Naive thymus-derived CD8-positive, alpha-beta T cell (primary cell): ENCODE data around the gene BLMH. TPM values are rescaled to one million over a fixed set of nuclear protein-coding genes. Genes with fewer than 3 reads are reported as not detected.

Experiments used
- ATAC-seq, 2 donors: fragments of 150-1000 bp; cut with Tn5 transposase in 1 of 2; sonication (Bioruptor Pico), chemical (Tn5 transposase) in 1 of 2; 1 replicate in 1 of 2; 2 replicates in 1 of 2; pipeline ENCODE4 v1.10.0; 2021; ENCODE audit warnings: mild to moderate bottlenecking in 2 of 2, moderate library complexity in 2 of 2
- POLR2A ChIA-PET: fragments of 350-600 bp; sonication (Branson Sonifier 250); formaldehyde crosslinking; loops from one replicate; lab custom pipeline; 2021; ENCODE audit warnings: antibody characterized with exemption; lab: Charles Lee
- DNase-seq, 10 donors: peaks; one replicate each; pipeline versions ENCODE4 v3.0.0 to v3.0.0-alpha.2; 2020 to 2022
- H3K27ac Mint-ChIP-seq, 10 donors: one replicate each; pipeline ENCODE4 v1.8.0; 2020 to 2022; ENCODE audit warnings: mild to moderate bottlenecking in 10 of 10, mixed read lengths in 10 of 10, moderate library complexity in 4 of 10, inconsistent platforms in 1 of 10
- H3K27me3 Mint-ChIP-seq, 5 donors: one replicate each; pipeline ENCODE4 v1.8.0; 2021 to 2022; ENCODE audit warnings: mixed read lengths in 5 of 5
- H3K36me3 Mint-ChIP-seq, 3 donors: one replicate each; pipeline ENCODE4 v1.8.0; 2020 to 2022; ENCODE audit warnings: mixed read lengths in 3 of 3, mild to moderate bottlenecking in 2 of 3, inconsistent platforms in 1 of 3
- H3K4me1 Mint-ChIP-seq, 4 donors: one replicate each; pipeline ENCODE4 v1.8.0; 2021 to 2022; ENCODE audit warnings: mixed read lengths in 4 of 4
- H3K4me3 Mint-ChIP-seq, 10 donors: one replicate each; pipeline ENCODE4 v1.8.0; 2020 to 2022; ENCODE audit warnings: mild to moderate bottlenecking in 10 of 10, mixed read lengths in 10 of 10, moderate library complexity in 6 of 10, inconsistent platforms in 1 of 10
- H3K9me3 Mint-ChIP-seq, 9 donors: one replicate each; pipeline ENCODE4 v1.8.0; 2020 to 2022; ENCODE audit warnings: mixed read lengths in 9 of 9, mild to moderate bottlenecking in 3 of 9, inconsistent platforms in 1 of 9, moderate library complexity in 1 of 9
- polyA plus RNA-seq, 3 donors: library from polyadenylated mRNA; unstranded; fragments of 300-500 nt; fragmentation: Illumina TruSeq; gene quantifications; one replicate each; pipeline ENCODE4 v1.2.3, GENCODE V29; 2021
- total RNA-seq, 8 experiments: library from RNA in 2 of 8; stranded (reverse) in 2 of 8; gene quantifications; one replicate each; pipeline ENCODE4 v1.2.3 and lab custom pipeline; 2021 to 2026

BLMH gene
- total and polyA plus RNA-seq, 5 experiments from 2014 or later = 17.6 to 52.0 (median 28.3) TPM

DNA sequence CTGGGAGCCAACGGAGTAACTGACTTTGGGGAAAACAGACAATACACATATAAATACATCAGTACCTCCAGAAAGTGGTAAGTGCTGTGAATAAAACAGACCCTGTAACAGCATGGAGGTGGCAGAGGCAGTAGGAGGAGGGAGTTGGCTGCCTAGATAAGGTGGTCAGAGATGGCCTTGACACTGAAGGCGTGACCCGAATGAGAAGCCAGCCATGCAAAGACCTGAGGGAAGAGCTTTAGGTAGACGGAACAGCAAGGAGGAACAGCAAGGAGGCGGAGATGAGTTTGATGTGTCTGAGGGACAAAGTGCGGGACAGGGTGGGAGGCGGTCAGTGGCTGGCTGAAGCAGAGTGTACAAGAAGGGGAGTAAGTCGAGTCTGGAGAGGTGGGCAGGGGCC lies 48.2 kb downstream of the BLMH start:
- Mint-ChIP-seq H3K36me3 (peaks cover 0 to 28% (median 8%) of the 10 kb centered on the region in 3 donors), H3K27ac (no peak overlapping the region)

DNA sequence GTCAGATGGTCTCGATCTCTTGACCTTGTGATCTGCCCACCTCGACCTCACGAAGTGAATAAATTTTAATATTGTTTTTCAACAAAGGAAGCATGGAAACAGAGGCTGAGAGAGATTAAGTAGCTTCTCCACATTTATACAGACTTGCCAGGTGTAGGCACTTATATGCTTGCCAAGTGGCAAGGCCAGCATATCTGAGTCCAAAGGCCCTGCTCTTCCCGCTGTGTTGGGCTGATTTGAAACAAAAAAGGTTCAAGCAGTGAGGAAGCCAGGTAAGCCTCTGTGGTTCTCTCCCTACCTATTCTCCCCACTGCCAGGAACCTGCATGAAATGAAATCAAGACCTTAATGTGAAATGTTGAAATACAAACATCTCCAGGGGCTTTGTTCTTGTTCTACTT lies 48.7 kb downstream of the BLMH start:
- Mint-ChIP-seq H3K9me3 (peaks cover 0 to 2% (median 0%) of the 10 kb centered on the region in 9 donors), H3K27me3 (peaks cover 6 to 29% (median 18%) of the 10 kb centered on the region in 5 donors), H3K4me3 (no peak overlapping the region), H3K4me1 (peaks cover 2 to 13% (median 7%) of the 10 kb centered on the region in 4 donors), H3K27ac (no peak overlapping the region), H3K36me3 (peaks cover 0 to 22% (median 3%) of the 10 kb centered on the region in 3 donors)
- ATAC-seq (no peak), DNase-seq (no peak)
- POLR2A ChIA-PET = no interaction called here

More for the DNA sequence above, 48.2 kb downstream of the BLMH start:
- Mint-ChIP-seq H3K4me3 (no peak overlapping the region), H3K4me1 (peaks cover 1 to 7% (median 3%) of the 10 kb centered on the region in 4 donors), H3K27me3 (peaks cover 6 to 23% (median 12%) of the 10 kb centered on the region in 5 donors), H3K9me3 (peaks cover 0 to 2% (median 0%) of the 10 kb centered on the region in 9 donors)
- ATAC-seq (no peak), DNase-seq (no peak)
- POLR2A ChIA-PET = no interaction called here

- H3K4me3 Mint-ChIP-seq = no peak overlapping the region
- POLR2A ChIA-PET = no interaction called here
- H3K27ac Mint-ChIP-seq = no peak overlapping the region
Observed at GRCh38 chr17:30241051-30241450, 50.7 kb downstream of the BLMH start.

GRCh38 chr17:30240177-30240576 lies 51.6 kb downstream of the BLMH start:
- Mint-ChIP-seq H3K4me3 (no peak overlapping the region), H3K9me3 (peaks cover 0 to 2% (median 0%) of the 10 kb centered on the region in 9 donors), H3K36me3 (peaks cover 0 to 8% (median 2%) of the 10 kb centered on the region in 3 donors), H3K4me1 (peaks cover 5 to 28% (median 21%) of the 10 kb centered on the region in 4 donors), H3K27me3 (peaks cover 15 to 49% (median 37%) of the 10 kb centered on the region in 5 donors), H3K27ac (no peak overlapping the region)
- ATAC-seq = no peak
- POLR2A ChIA-PET = no interaction called here
- no peak for DNase-seq

More at GRCh38 chr17:30241051-30241450, 50.7 kb downstream of the BLMH start:
- Mint-ChIP-seq H3K36me3 (peaks cover 0 to 8% (median 2%) of the 10 kb centered on the region in 3 donors), H3K9me3 (peaks cover 0 to 2% (median 0%) of the 10 kb centered on the region in 9 donors), H3K27me3 (peaks cover 15 to 44% (median 33%) of the 10 kb centered on the region in 5 donors), H3K4me1 (peaks cover 4 to 24% (median 16%) of the 10 kb centered on the region in 4 donors)
- DNase-seq (no peak), ATAC-seq (no peak)

DNA sequence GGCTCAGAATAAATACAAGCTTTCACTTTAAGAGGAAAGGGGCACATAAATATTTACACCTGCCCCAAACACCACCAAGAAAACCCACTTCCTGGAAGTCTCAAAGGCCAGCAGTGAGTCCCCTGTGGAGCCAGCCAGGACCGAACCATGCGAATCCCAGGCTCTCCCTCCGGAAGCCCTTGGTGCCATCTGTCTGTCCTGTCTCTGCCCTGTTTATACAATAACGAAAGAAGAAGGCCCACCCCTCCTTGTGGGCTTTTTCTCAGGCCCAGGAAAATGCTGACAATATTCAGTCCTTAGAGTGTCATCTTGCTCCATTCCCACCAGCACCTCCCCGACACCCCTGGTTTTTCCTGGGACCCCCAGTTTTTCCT lies 52.7 kb downstream of the BLMH start:
- ATAC-seq = no peak
- H3K27ac Mint-ChIP-seq = no peak overlapping the region

DNA sequence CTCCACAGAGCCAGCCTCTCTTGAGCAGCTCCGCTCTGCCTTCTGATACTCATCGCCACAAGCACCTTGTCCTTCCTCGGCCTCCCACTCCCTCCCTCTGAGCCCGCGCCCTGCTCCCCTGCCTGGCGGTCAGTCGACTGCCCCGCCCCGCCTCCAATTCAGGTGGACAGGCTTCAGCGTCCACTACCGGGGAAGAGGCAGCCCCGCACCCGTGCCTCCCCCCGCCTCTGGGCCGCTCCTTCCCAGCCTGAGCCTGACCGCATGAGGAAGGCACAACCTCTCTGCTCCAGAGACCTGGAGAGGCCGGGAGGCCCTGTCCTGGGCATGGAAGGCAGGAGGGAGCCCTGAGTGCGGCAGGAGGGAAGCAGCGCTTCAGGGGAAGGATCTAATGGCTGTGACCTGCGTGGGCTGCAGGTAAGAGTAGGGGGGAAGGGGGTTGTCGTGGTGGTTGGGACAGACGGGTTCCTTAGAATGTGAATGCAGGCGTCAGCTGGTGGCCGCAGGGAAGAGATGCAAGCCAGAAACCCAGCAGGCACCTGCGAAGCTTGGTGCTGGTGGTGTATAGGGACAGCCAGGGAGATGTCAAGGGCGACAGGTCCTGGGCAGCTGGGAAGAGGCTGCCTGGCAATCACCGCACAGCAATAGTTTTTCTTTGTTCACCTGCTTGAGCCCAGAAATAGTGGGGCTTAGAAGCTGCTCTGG lies 53.2 kb downstream of the BLMH start:
- peak overlapping the region in 5 of 10 donors; percentile 5 to 47 (median 22) for H3K4me3 Mint-ChIP-seq
- POLR2A ChIA-PET = no interaction called here
- H3K36me3 Mint-ChIP-seq = peaks cover 0 to 5% (median under 1%) of the 10 kb centered on the region in 3 donors
- H3K27me3 Mint-ChIP-seq = peaks cover 28 to 66% (median 51%) of the 10 kb centered on the region in 5 donors
- DNase-seq = no peak
- peaks cover 7 to 33% (median 27%) of the 10 kb centered on the region in 4 donors for H3K4me1 Mint-ChIP-seq
- peaks cover 0 to 2% (median 0%) of the 10 kb centered on the region in 9 donors for H3K9me3 Mint-ChIP-seq
- no peak for ATAC-seq
- peak overlapping the region in 1 of 10 donors; percentile 32 for H3K27ac Mint-ChIP-seq

More for the DNA sequence above, 52.7 kb downstream of the BLMH start:
- H3K4me3 Mint-ChIP-seq = no peak overlapping the region
- H3K9me3 Mint-ChIP-seq = peaks cover 0 to 2% (median 0%) of the 10 kb centered on the region in 9 donors
- DNase-seq = no peak
- H3K4me1 Mint-ChIP-seq = peaks cover 7 to 33% (median 27%) of the 10 kb centered on the region in 4 donors
- peaks cover 23 to 60% (median 46%) of the 10 kb centered on the region in 5 donors for H3K27me3 Mint-ChIP-seq
- POLR2A ChIA-PET = no interaction called here
- H3K36me3 Mint-ChIP-seq = peaks cover 0 to 6% (median 2%) of the 10 kb centered on the region in 3 donors

DNA sequence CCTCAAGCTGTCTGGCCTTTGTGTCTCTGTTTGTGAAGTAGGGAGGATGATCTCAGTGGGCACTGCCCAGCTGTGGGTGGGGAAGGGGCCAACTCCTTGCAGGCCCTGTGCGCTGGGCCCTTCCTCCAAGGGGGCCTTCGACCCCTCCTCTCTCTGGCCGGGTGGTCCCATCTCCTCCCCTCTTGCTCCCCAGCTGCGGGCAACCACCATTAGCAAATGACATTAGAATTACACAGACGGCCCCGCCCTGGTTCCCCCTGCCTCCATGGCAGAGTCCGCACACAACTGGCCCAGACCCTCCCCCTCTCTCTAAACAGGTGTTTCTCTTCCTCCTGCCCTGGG lies 53.8 kb downstream of the BLMH start:
- POLR2A ChIA-PET = no interaction called here
- DNase-seq = no peak
- Mint-ChIP-seq H3K4me1 (peaks cover 7 to 33% (median 27%) of the 10 kb centered on the region in 4 donors), H3K4me3 (peak overlapping the region in 4 of 10 donors; percentile 5 to 37 (median 23)), H3K27ac (peak overlapping the region in 1 of 10 donors; percentile 32), H3K9me3 (peaks cover 0 to 2% (median 0%) of the 10 kb centered on the region in 9 donors), H3K27me3 (peaks cover 32 to 71% (median 56%) of the 10 kb centered on the region in 5 donors), H3K36me3 (peaks cover 0 to 3% (median 0%) of the 10 kb centered on the region in 3 donors)
- ATAC-seq = no peak

- peak overlapping the region in 3 of 10 donors; percentile 14 to 61 (median 27) for H3K4me3 Mint-ChIP-seq
- POLR2A ChIA-PET = no interaction called here
- peaks cover 0 to 3% (median 0%) of the 10 kb centered on the region in 3 donors for H3K36me3 Mint-ChIP-seq
- DNase-seq = no peak
- H3K4me1 Mint-ChIP-seq = peaks cover 7 to 33% (median 27%) of the 10 kb centered on the region in 4 donors
- peaks cover 0 to 2% (median 0%) of the 10 kb centered on the region in 9 donors for H3K9me3 Mint-ChIP-seq
- no peak for ATAC-seq
- H3K27me3 Mint-ChIP-seq = peaks cover 35 to 77% (median 62%) of the 10 kb centered on the region in 5 donors
- H3K27ac Mint-ChIP-seq = no peak overlapping the region
Observed at GRCh38 chr17:30237296-30238002, 54.3 kb downstream of the BLMH start.

GRCh38 chr17:30236766-30237165 lies 55.0 kb downstream of the BLMH start:
- Mint-ChIP-seq H3K27me3 (peaks cover 37 to 83% (median 65%) of the 10 kb centered on the region in 5 donors), H3K27ac (no peak overlapping the region), H3K4me3 (peak overlapping the region in 8 of 10 donors; percentile 18 to 73 (median 48)), H3K4me1 (peaks cover 7 to 33% (median 27%) of the 10 kb centered on the region in 4 donors), H3K36me3 (peaks cover 0 to 3% (median 0%) of the 10 kb centered on the region in 3 donors), H3K9me3 (peaks cover 0 to 2% (median 0%) of the 10 kb centered on the region in 9 donors)
- ATAC-seq = no peak
- POLR2A ChIA-PET = no interaction called here
- DNase-seq = no peak

DNA sequence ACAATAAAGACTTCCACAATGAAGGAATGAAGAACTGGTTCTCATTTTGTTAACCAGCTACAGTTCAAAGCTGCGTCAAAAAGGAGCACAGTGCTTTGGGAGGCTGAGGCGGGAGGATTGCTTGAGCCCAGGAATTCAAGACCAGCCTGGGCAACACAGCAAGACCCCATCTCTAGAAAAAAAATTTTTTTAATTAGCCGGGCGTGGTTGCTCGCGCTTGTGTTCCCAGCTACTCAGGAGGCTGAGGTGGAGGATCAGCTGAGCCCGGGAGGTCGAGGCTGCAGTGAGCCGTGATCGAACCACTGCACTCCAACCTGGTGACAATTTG lies 55.5 kb downstream of the BLMH start:
- Mint-ChIP-seq H3K4me3 (peak overlapping the region; percentile 53 to 77 (median 70)), H3K9me3 (peaks cover 0 to 2% (median 0%) of the 10 kb centered on the region in 9 donors), H3K36me3 (peaks cover 0 to 3% (median 0%) of the 10 kb centered on the region in 3 donors), H3K27me3 (peaks cover 37 to 85% (median 67%) of the 10 kb centered on the region in 5 donors), H3K4me1 (peaks cover 7 to 33% (median 27%) of the 10 kb centered on the region in 4 donors), H3K27ac (no peak overlapping the region)
- POLR2A ChIA-PET = no interaction called here
- no peak for ATAC-seq
- DNase-seq = no peak

DNA sequence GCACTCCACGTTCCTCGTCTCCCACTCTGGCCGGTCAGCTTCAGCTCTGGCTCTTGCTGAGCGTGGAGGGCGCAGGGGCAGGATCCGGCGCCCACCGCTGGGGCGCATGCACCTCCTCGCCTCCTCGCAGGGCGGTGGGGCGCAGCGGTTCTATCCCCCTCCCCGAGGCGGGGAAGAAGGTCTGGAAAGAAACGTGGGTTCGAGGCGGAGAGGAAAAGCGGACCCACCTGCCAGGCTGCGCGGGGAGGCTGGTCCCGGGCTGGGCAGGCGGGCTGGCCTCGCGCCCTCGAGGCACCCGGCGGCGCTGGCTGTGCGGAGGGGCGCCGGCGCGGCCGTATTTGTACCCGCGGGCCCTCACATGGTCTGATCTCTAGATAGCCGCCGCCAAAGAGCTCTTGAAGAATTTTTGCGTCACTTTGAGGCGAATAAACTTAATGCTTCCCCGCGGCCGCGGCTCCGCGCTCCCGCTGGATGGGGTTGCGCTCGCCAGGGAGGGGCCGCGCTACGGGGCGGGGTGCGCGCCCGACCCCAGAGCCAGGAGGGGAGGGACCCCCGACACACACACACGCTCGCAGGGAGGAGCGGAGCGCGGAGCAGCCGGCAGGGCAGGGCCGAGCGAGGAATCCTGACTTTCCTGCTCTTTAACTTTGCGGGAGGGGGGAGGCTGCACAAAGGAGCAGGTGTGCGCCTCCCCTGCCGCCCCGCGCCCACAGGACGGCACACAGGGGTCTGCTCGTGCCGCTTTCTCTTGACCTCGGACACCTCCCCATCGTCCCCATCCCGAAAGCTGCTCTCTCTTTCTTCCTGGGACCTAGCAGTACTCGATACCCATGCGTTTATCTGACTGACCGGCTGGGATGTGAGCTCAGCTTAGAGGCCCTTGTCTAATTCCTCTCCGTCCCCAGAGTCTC lies 56.1 kb downstream of the BLMH start, which contains the start of gene SLC6A4:
Gene SLC6A4, minus strand, starts transcription at position 312 of the 911 bp plus-strand sequence. CDS start 13,739 bp downstream, outside the sequence.
- peak in 1 of 2 donors; percentile 27 for ATAC-seq
- Mint-ChIP-seq H3K9me3 (no peaks in the 10 kb centered on the region), H3K4me3 (peak within 1 kb of the TSS; percentile 53 to 81 (median 76)), H3K27me3 (peaks cover 37 to 88% (median 65%) of the 10 kb centered on the region in 5 donors), H3K27ac (peak within 1 kb of the TSS in 1 of 10 donors; percentile 6), H3K36me3 (peaks cover 0 to 3% (median 0%) of the 10 kb centered on the region in 3 donors), H3K4me1 (peaks cover 7 to 33% (median 27%) of the 10 kb centered on the region in 4 donors)
- no peak for DNase-seq
- POLR2A ChIA-PET = no interaction called here
